Measurements from ENCODE around the gene MTARC1.

The MTARC1 gene

DNA sequence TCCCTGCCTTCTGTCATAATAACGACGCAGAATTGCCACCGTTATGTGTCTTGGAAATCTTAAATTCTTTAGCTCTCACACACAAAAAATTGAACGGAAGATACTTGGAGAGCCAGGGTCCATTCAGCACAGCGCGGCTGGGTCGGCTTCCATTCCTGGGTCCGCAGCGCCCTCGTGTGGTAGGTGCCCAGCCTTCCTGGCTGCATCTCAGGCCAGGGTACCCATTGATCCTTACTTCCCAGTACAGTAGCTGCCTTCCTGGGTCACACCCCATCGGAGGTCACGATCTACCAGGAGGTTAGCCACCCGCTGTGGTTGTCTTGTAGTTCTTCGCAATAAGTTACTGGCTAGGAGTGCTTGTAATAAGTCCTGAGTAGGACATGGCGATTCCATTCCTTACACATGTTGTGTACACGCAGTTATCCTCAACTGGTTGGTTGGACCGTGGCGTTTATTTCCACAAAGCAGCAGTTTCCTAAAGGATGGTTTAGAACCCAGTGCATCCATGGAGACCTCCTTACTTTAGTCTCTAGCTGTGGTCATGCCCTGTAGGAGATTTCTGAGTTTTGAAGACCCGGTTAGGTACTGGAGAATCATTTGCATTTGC, 9.9 kb upstream of the MTARC1 start:
- Histone ChIP-seq H3K9me3 (ENCODE audit: low read depth, low read length) (no peaks in the 10 kb centered on the region), H3K36me3 (ENCODE audit: insufficient read depth, low read length) (no peaks in the 10 kb centered on the region), H3K4me3 (no peak overlapping the region), H3K9ac (ENCODE audit: insufficient read length) (no peak overlapping the region), H3K27ac (no peak overlapping the region)
- no peak for TF ChIP-seq POLR2AphosphoS5 (IDR thresholded peaks at IDR 0.05; ENCODE audit: borderline replicate concordance, low read depth, low read length)
- TF ChIP-seq FOXP2 (optimal IDR thresholded peaks at IDR 0.05; ENCODE audit: control extremely low read depth, extremely low read length, insufficient read depth): no peak
- no peak for TF ChIP-seq EZH2 (IDR thresholded peaks at IDR 0.05)
- DNase-seq (ENCODE audit: low read depth, low spot score): no peak

- H3K9me3 ChIP-seq (ENCODE audit: low read depth, low read length): no peaks in the 10 kb centered on the region
- no peak for TF ChIP-seq EZH2 (IDR thresholded peaks at IDR 0.05)
- no peak for DNase-seq (ENCODE audit: low read depth, low spot score)
- no peak overlapping the region for H3K4me3 ChIP-seq
- H3K36me3 ChIP-seq (ENCODE audit: insufficient read depth, low read length): no peaks in the 10 kb centered on the region
- no peak overlapping the region for H3K9ac ChIP-seq (ENCODE audit: insufficient read length)
- H3K27ac ChIP-seq: no peak overlapping the region
Observed at GRCh38 chr1:220783453-220783852, 3.3 kb upstream of the MTARC1 start.

DNA sequence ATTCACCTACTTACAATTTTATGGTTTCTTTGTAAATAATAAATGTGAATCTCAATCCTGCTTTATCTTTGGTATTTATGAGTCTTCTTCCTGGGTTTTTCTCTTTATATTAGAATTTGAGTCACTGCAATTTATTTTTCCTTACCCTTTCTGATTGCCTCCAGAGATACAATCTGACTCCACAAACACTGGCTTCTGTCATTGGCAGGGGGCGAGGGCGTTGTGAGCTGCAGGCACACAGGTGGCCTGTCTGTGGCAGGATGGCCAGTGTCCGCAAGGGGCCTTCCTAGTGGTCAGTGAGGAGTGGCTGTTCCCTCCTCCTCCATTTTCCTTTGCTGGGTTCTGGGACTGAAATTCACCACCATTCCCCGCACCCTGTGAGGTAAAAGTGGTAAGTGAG, 2.0 kb upstream of the MTARC1 start:
- no peaks in the 10 kb centered on the region for H3K36me3 ChIP-seq (ENCODE audit: insufficient read depth, low read length)
- no peak overlapping the region for H3K27ac ChIP-seq
- no peak for DNase-seq (ENCODE audit: low read depth, low spot score)
- no peaks in the 10 kb centered on the region for H3K9me3 ChIP-seq (ENCODE audit: low read depth, low read length)
- H3K4me3 ChIP-seq: no peak overlapping the region
- H3K9ac ChIP-seq (ENCODE audit: insufficient read length): no peak overlapping the region
- TF ChIP-seq FOXP2 (optimal IDR thresholded peaks at IDR 0.05; ENCODE audit: control extremely low read depth, extremely low read length, insufficient read depth) (no peak), POLR2AphosphoS5 (IDR thresholded peaks at IDR 0.05; ENCODE audit: borderline replicate concordance, low read depth, low read length) (no peak), EZH2 (IDR thresholded peaks at IDR 0.05) (no peak)

- DNase-seq (ENCODE audit: low read depth, low spot score): no peak
- no peak overlapping the region for H3K27ac ChIP-seq
- H3K4me3 ChIP-seq: no peak overlapping the region
- no peaks in the 10 kb centered on the region for H3K36me3 ChIP-seq (ENCODE audit: insufficient read depth, low read length)
- H3K9ac ChIP-seq (ENCODE audit: insufficient read length): no peak overlapping the region
- TF ChIP-seq EZH2 (IDR thresholded peaks at IDR 0.05): no peak
- TF ChIP-seq POLR2AphosphoS5 (IDR thresholded peaks at IDR 0.05; ENCODE audit: borderline replicate concordance, low read depth, low read length): no peak
- TF ChIP-seq FOXP2 (optimal IDR thresholded peaks at IDR 0.05; ENCODE audit: control extremely low read depth, extremely low read length, insufficient read depth): no peak
- no peaks in the 10 kb centered on the region for H3K9me3 ChIP-seq (ENCODE audit: low read depth, low read length)
Observed at GRCh38 chr1:220785166-220786056, 1.3 kb upstream of the MTARC1 start.

DNA sequence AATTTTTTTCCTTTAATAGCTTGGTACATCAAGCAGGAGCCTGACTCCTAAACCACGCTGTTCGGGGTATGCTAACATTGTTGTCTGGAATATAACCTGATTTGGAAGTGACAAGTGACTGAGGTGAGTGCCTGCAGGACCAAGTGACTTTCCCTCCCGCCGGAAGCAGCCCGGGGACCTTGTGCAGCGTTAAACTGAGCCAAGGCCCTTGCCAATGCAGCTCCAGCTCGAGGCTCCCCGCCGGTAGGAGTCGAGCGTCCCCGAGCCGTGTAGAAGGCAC, 716 bp upstream of the MTARC1 start:
- H3K36me3 ChIP-seq (ENCODE audit: insufficient read depth, low read length): no peaks in the 10 kb centered on the region
- TF ChIP-seq EZH2 (IDR thresholded peaks at IDR 0.05) (no peak), POLR2AphosphoS5 (IDR thresholded peaks at IDR 0.05; ENCODE audit: borderline replicate concordance, low read depth, low read length) (no peak), FOXP2 (optimal IDR thresholded peaks at IDR 0.05; ENCODE audit: control extremely low read depth, extremely low read length, insufficient read depth) (no peak)
- no peak overlapping the region for H3K4me3 ChIP-seq
- H3K27ac ChIP-seq: no peak overlapping the region
- no peak for DNase-seq (ENCODE audit: low read depth, low spot score)
- no peaks in the 10 kb centered on the region for H3K9me3 ChIP-seq (ENCODE audit: low read depth, low read length)
- no peak overlapping the region for H3K9ac ChIP-seq (ENCODE audit: insufficient read length)

DNA sequence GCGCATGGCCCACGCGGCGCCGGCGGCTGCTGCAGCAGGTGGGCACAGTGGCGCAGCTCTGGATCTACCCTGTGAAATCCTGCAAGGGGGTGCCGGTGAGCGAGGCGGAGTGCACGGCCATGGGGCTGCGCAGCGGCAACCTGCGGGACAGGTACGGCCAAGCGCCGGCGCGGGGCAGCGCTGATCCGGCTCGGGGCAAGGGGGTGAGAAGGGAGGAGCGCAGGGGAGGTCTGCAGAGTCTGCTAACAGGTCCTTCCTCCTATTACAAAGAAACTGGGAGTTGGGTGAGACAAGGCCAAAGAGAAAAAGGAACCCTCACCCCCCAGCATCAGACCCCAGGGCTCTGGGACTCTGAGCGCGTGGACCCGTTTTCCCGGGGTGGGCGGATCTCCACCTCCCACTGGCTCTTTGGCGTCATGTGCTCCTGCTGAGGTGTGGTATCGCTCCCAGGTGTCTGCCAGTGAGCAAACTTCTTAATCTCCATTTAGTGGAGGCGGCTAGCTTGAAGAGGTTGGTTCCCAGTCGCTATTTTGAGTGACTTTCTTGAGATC, 431 bp downstream of the MTARC1 start:
- DNase-seq (ENCODE audit: low read depth, low spot score): no peak
- no peaks in the 10 kb centered on the region for H3K36me3 ChIP-seq (ENCODE audit: insufficient read depth, low read length)
- H3K27ac ChIP-seq: no peak overlapping the region
- H3K9ac ChIP-seq (ENCODE audit: insufficient read length): no peak overlapping the region
- no peak overlapping the region for H3K4me3 ChIP-seq
- no peaks in the 10 kb centered on the region for H3K9me3 ChIP-seq (ENCODE audit: low read depth, low read length)
- TF ChIP-seq FOXP2 (optimal IDR thresholded peaks at IDR 0.05; ENCODE audit: control extremely low read depth, extremely low read length, insufficient read depth): no peak
- TF ChIP-seq EZH2 (IDR thresholded peaks at IDR 0.05): no peak
- TF ChIP-seq POLR2AphosphoS5 (IDR thresholded peaks at IDR 0.05; ENCODE audit: borderline replicate concordance, low read depth, low read length): no peak

- no peak overlapping the region for H3K27ac ChIP-seq
- TF ChIP-seq FOXP2 (optimal IDR thresholded peaks at IDR 0.05; ENCODE audit: control extremely low read depth, extremely low read length, insufficient read depth) (no peak), EZH2 (IDR thresholded peaks at IDR 0.05) (no peak), POLR2AphosphoS5 (IDR thresholded peaks at IDR 0.05; ENCODE audit: borderline replicate concordance, low read depth, low read length) (no peak)
- H3K4me3 ChIP-seq: no peak overlapping the region
- DNase-seq (ENCODE audit: low read depth, low spot score): no peak
- H3K9me3 ChIP-seq (ENCODE audit: low read depth, low read length): no peaks in the 10 kb centered on the region
- no peaks in the 10 kb centered on the region for H3K36me3 ChIP-seq (ENCODE audit: insufficient read depth, low read length)
- H3K9ac ChIP-seq (ENCODE audit: insufficient read length): no peak overlapping the region
Observed at GRCh38 chr1:220788900-220789299, 2.2 kb downstream of the MTARC1 start.

- no peak for DNase-seq (ENCODE audit: low read depth, low spot score)
- H3K4me3 ChIP-seq: no peak overlapping the region
- H3K9ac ChIP-seq (ENCODE audit: insufficient read length): no peak overlapping the region
- H3K9me3 ChIP-seq (ENCODE audit: low read depth, low read length): no peaks in the 10 kb centered on the region
- no peak for TF ChIP-seq FOXP2 (optimal IDR thresholded peaks at IDR 0.05; ENCODE audit: control extremely low read depth, extremely low read length, insufficient read depth)
- no peak for TF ChIP-seq EZH2 (IDR thresholded peaks at IDR 0.05)
- no peak for TF ChIP-seq POLR2AphosphoS5 (IDR thresholded peaks at IDR 0.05; ENCODE audit: borderline replicate concordance, low read depth, low read length)
- no peaks in the 10 kb centered on the region for H3K36me3 ChIP-seq (ENCODE audit: insufficient read depth, low read length)
- H3K27ac ChIP-seq: no peak overlapping the region
Observed at GRCh38 chr1:220789532-220790147, 2.9 kb downstream of the MTARC1 start.

All from SK-N-MC (cell line).